Activated CD8-positive, alpha-beta T cell treated with anti-CD3 and anti-CD28 coated beads, Interleukin-2, amount 10 ng/mL, durations not matched to agents 7 days and 5 days (primary cell): ENCODE measurements around the gene KIAA1217. TPM values are rescaled to one million over a fixed set of nuclear protein-coding genes. Genes with fewer than 3 reads are reported as not detected.

Experiments used
- ATAC-seq: fragments of 150-1000 bp; cut with Tn5 transposase; one replicate; pipeline ENCODE4 v1.10.0; 2021; ENCODE audit warnings: moderate library complexity
- CTCF ChIA-PET: fragments of 350-600 bp; sonication (Branson Sonifier 250); formaldehyde crosslinking; loops from one replicate; lab custom pipeline; 2021; ENCODE audit warnings: antibody characterized with exemption; lab: Charles Lee
- POLR2A ChIA-PET: fragments of 350-600 bp; sonication (Branson Sonifier 250); formaldehyde crosslinking; loops from one replicate; lab custom pipeline; 2021; ENCODE audit warnings: antibody characterized with exemption; lab: Charles Lee
- DNase-seq: peaks from one replicate; pipeline ENCODE4 v3.0.0-alpha.2; 2020
- H3K27ac Mint-ChIP-seq: one replicate; pipeline ENCODE4 v1.8.0; 2021; ENCODE audit warnings: mild to moderate bottlenecking, mixed read lengths
- H3K27me3 Mint-ChIP-seq: one replicate; pipeline ENCODE4 v1.8.0; 2021; ENCODE audit warnings: low read depth, mixed read lengths
- H3K36me3 Mint-ChIP-seq: one replicate; pipeline ENCODE4 v1.8.0; 2021; ENCODE audit warnings: low read depth, mixed read lengths
- H3K4me1 Mint-ChIP-seq: one replicate; pipeline ENCODE4 v1.8.0; 2021; ENCODE audit warnings: low read depth, mixed read lengths
- H3K4me3 Mint-ChIP-seq: one replicate; pipeline ENCODE4 v1.8.0; 2021; ENCODE audit warnings: mild to moderate bottlenecking, mixed read lengths
- H3K9me3 Mint-ChIP-seq: one replicate; pipeline ENCODE4 v1.8.0; 2022; ENCODE audit warnings: mixed read lengths; ENCODE audit not compliant: insufficient read depth
- microRNA-seq: library from miRNA; unstranded; fragments of <30 nt; microRNA quantifications from one replicate; pipeline ENCODE4 v1.2.0, GENCODE V29; 2022
- total RNA-seq, 2 experiments: library from RNA; stranded (reverse); gene quantifications; one replicate each; pipeline ENCODE4 v1.2.3, GENCODE V29; 2021

KIAA1217 gene
- total RNA-seq, 2 experiments from 2014 or later, result not detected

- Mint-ChIP-seq H3K36me3 (peaks cover 50% of the 10 kb centered on the region), H3K9me3 (no peaks in the 10 kb centered on the region), H3K27me3 (no peaks in the 10 kb centered on the region), H3K27ac (no peak overlapping the region), H3K4me3 (no peak overlapping the region), H3K4me1 (peaks cover 2% of the 10 kb centered on the region)
- ChIA-PET CTCF (interaction anchor here (0.9 kb wide), 1 partner anchor 21 kb away, joined by 4 read pairs; no protein-coding TSS in a partner anchor), POLR2A (no interaction called here)
- DNase-seq, result no peak
- ATAC-seq, result no peak
These were observed 387.4 kb downstream of the KIAA1217 start for GRCh38 chr10:24596217-24596930.

GRCh38 chr10:24597426-24597825, 388.5 kb downstream of the KIAA1217 start:
- Mint-ChIP-seq H3K36me3 (peaks cover 43% of the 10 kb centered on the region), H3K4me3 (no peak overlapping the region), H3K27ac (no peak overlapping the region), H3K27me3 (no peaks in the 10 kb centered on the region), H3K9me3 (no peaks in the 10 kb centered on the region), H3K4me1 (peaks cover 2% of the 10 kb centered on the region)
- CTCF ChIA-PET, result interaction anchor here (0.9 to 2.2 kb wide), 3 partner anchors 20 to 21 kb away, joined by 3 to 6 read pairs (median 4); no protein-coding TSS in a partner anchor
- POLR2A ChIA-PET, result no interaction called here
- no peak for DNase-seq
- ATAC-seq, result no peak

Small RNA genes within 50 kb of the gene (microRNA-seq; reads per million reads assigned to microRNA genes)
- not detected for gene MIR603
